Duodenal mucosa (tissue), 2 donors: ENCODE measurements around the gene ARHGDIA.

Experiments
- H3K27ac ChIP-seq: one replicate; pipeline ENCODE4 v1.7.0; 2013; ENCODE audit warnings: low read depth, low read length
- H3K27me3 ChIP-seq, 2 donors: one replicate each; pipeline ENCODE4 v1.7.0; 2013; ENCODE audit warnings: low read length in 2 of 2, control low read depth in 1 of 2; ENCODE audit not compliant: insufficient read depth in 2 of 2, control insufficient read depth in 1 of 2
- H3K36me3 ChIP-seq, 2 donors: one replicate each; pipeline ENCODE4 v1.7.0; 2013; ENCODE audit warnings: low read length in 2 of 2, control low read depth in 1 of 2; ENCODE audit not compliant: insufficient read depth in 2 of 2, control insufficient read depth in 1 of 2
- H3K4me1 ChIP-seq, 2 donors: one replicate each; pipeline ENCODE4 v1.7.0; 2013; ENCODE audit warnings: low read length in 2 of 2, control low read depth in 1 of 2; ENCODE audit not compliant: insufficient read depth in 2 of 2, control insufficient read depth in 1 of 2
- H3K4me3 ChIP-seq, 2 donors: one replicate each; pipeline ENCODE4 v1.7.0; 2013; ENCODE audit warnings: low read length in 2 of 2, low read depth in 1 of 2
- H3K9ac ChIP-seq, 2 donors: one replicate each; pipeline ENCODE4 v1.7.0; 2013; ENCODE audit warnings: low read length in 2 of 2, low read depth in 1 of 2
- H3K9me3 ChIP-seq, 2 donors: one replicate each; pipeline ENCODE4 v1.7.0; 2013; ENCODE audit warnings: low read length in 2 of 2, control low read depth in 1 of 2; ENCODE audit not compliant: control insufficient read depth in 1 of 2

Gene ARHGDIA

GRCh38 chr17:81912441-81913309 is 41.5 kb upstream of the ARHGDIA start:
- H3K9me3 ChIP-seq: no peaks in the 10 kb centered on the region
- peaks cover 46 to 56% of the 10 kb centered on the region in 2 donors for H3K36me3 ChIP-seq
- no peak overlapping the region for H3K4me3 ChIP-seq
- H3K9ac ChIP-seq: no peak overlapping the region
- H3K27ac ChIP-seq: no peak overlapping the region
- peaks cover 28 to 29% of the 10 kb centered on the region in 2 donors for H3K4me1 ChIP-seq
- no peaks in the 10 kb centered on the region for H3K27me3 ChIP-seq

GRCh38 chr17:81911969-81912368 is 40.8 kb upstream of the ARHGDIA start:
- no peak overlapping the region for H3K9ac ChIP-seq
- H3K36me3 ChIP-seq: peaks cover 53 to 64% of the 10 kb centered on the region in 2 donors
- peak overlapping the region in 1 of 2 donors; percentile 43 for H3K4me3 ChIP-seq
- no peaks in the 10 kb centered on the region for H3K9me3 ChIP-seq
- peaks cover 22 to 26% of the 10 kb centered on the region in 2 donors for H3K4me1 ChIP-seq
- H3K27ac ChIP-seq: no peak overlapping the region
- H3K27me3 ChIP-seq: no peaks in the 10 kb centered on the region

DNA sequence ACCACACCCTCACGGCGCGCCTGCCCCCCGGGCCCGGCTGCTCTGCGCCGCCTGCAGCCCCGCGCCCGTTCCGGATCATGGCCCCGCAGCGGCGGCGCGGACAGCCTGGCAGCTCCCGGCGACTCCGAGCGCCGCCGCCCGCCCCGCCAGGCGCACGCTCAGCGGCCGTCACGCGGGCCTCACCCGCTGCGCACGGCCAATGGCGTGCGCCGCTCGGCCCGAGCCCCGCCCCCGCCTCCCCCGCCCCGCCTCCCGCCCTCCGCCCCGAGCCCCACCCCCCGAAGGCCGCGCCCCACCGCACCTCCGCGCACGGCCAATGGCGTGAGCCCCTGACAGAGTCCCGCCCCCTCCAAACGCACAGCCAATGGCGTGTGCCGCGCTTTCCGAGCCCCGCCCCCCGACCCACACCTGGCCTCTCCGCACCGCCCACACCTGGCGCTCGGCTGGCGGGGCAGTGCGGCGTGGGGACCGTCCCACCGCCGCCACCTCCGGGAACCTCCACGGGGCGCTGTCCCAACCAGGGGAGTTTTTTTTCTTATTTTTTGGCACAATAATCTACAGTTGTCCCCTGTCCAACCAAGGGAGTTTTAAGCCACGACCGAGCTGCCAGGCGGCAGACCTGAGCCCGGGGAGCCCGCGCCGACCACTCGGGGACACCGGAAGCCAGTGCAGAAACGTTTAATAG is 40.3 kb upstream of the ARHGDIA start, which contains the start of gene PCYT2:
Gene PCYT2, minus strand, starts transcription at position 123 of the 685 bp plus-strand sequence. Its CDS starts 44 bp downstream, at position 79.
- H3K27ac ChIP-seq: peak within 1 kb of the TSS; percentile 82
- H3K9ac ChIP-seq: peak within 1 kb of the TSS; percentile 56 to 74
- peak within 1 kb of the TSS; percentile 79 to 83 for H3K4me3 ChIP-seq
- H3K36me3 ChIP-seq: peaks cover 57 to 69% of the 10 kb centered on the region in 2 donors
- H3K27me3 ChIP-seq: no peaks in the 10 kb centered on the region
- peaks cover 17 to 21% of the 10 kb centered on the region in 2 donors for H3K4me1 ChIP-seq
- no peaks in the 10 kb centered on the region for H3K9me3 ChIP-seq

- Histone ChIP-seq H3K36me3 (peaks cover 56 to 72% of the 10 kb centered on the region in 2 donors), H3K4me3 (peak overlapping the region; percentile 79 to 83), H3K27ac (peak overlapping the region; percentile 82), H3K9ac (peak overlapping the region; percentile 56 to 74), H3K27me3 (no peaks in the 10 kb centered on the region), H3K4me1 (peaks cover 16% of the 10 kb centered on the region in 2 donors), H3K9me3 (no peaks in the 10 kb centered on the region)
These were observed 39.7 kb upstream of the ARHGDIA start for GRCh38 chr17:81910840-81911276.

- Histone ChIP-seq H3K27me3 (no peaks in the 10 kb centered on the region), H3K4me3 (peak overlapping the region; percentile 79 to 83), H3K9ac (peak overlapping the region; percentile 56 to 74), H3K4me1 (peaks cover 15 to 16% of the 10 kb centered on the region in 2 donors), H3K27ac (peak overlapping the region; percentile 82), H3K9me3 (no peaks in the 10 kb centered on the region), H3K36me3 (peaks cover 50 to 72% of the 10 kb centered on the region in 2 donors)
These were observed 39.1 kb upstream of the ARHGDIA start for GRCh38 chr17:81909966-81910839.

DNA sequence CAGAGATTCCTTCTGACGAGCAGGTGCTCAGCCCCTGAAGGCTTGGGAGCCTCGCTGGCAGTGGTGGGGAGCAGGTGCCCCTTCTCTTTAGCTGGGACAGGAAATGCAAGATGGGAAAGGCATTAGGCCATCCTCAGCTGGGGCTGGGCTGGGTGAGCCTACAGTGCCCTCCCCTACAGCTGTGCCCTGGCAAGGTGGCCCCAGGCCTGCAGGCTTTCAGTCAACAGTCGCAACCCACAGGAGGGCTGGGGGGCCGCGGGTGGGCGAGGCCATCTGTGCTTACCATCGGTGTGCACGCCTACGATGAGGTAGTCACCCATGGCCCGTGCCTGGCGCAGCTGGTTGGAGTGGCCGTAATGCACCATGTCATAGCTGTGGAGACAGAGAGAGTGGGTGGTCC is 38.1 kb upstream of the ARHGDIA start:
- H3K36me3 ChIP-seq: peaks cover 40 to 72% of the 10 kb centered on the region in 2 donors
- no peaks in the 10 kb centered on the region for H3K27me3 ChIP-seq
- peaks cover 15 to 16% of the 10 kb centered on the region in 2 donors for H3K4me1 ChIP-seq
- peak overlapping the region; percentile 56 to 74 for H3K9ac ChIP-seq
- no peaks in the 10 kb centered on the region for H3K9me3 ChIP-seq
- H3K27ac ChIP-seq: no peak overlapping the region
- peak overlapping the region in 1 of 2 donors; percentile 83 for H3K4me3 ChIP-seq

DNA sequence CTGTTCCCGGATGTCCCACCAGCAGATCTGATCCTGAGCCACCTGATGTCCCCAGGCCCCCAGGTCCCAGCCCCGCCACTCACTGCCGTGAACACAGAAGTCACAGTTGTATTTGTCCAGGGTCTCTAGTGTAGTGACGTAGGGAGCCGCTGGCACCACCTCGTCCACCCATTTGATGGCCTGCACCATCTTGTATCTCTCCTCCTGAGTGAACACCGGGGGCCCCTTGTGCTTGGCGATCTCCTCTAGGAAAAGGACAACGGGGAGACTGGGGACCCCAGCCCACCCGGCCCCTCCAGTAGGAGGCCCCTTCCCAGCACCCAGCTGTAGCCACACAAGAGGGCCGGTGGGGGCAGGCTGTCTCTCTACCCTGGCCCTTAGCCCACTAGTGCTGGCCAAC is 37.7 kb upstream of the ARHGDIA start:
- Histone ChIP-seq H3K27me3 (no peaks in the 10 kb centered on the region), H3K4me1 (peaks cover 15 to 16% of the 10 kb centered on the region in 2 donors), H3K36me3 (peaks cover 36 to 72% of the 10 kb centered on the region in 2 donors), H3K9me3 (no peaks in the 10 kb centered on the region), H3K27ac (no peak overlapping the region), H3K9ac (no peak overlapping the region), H3K4me3 (no peak overlapping the region)

- H3K9ac ChIP-seq: no peak overlapping the region
- peaks cover 27 to 59% of the 10 kb centered on the region in 2 donors for H3K36me3 ChIP-seq
- H3K9me3 ChIP-seq: no peaks in the 10 kb centered on the region
- no peak overlapping the region for H3K27ac ChIP-seq
- no peaks in the 10 kb centered on the region for H3K27me3 ChIP-seq
- H3K4me3 ChIP-seq: no peak overlapping the region
- H3K4me1 ChIP-seq: peaks cover 15 to 22% of the 10 kb centered on the region in 2 donors
These were observed 36.3 kb upstream of the ARHGDIA start for GRCh38 chr17:81907219-81908145.
